NCI-H146 treated with DMSO at 0.1 percent for 48 hours (cell line): Measurements from ENCODE around the gene ADH7.
"Not testable (repeated sequence)": the region's sequence is repeated elsewhere in the genome, so short reads cannot be mapped to it uniquely, and the experiment has no call there.

Experiments
- DNase-seq: peaks from one replicate; lab custom pipeline; 2025; ENCODE audit not compliant: unreplicated experiment; lab: John Stamatoyannopoulos, UW

Gene ADH7

DNA sequence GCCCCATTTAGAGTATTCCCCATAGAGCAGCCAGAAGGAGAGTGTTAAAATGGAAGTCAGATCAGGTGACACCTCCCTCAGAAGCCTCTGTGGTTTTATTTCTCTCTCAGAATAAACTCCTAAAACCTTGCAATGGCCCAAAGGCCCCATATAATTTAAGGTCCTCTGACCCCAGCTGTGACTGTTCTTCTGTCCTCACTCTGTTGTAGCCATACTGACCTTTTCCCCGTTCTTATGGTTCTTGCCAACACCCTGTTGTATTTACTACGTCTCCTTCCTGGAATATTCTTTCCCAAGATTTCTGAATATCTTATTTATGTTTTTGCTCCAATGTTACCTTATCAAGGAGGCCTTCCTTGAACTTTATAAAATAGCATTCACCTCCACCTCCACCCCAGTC, 18.0 kb downstream of the ADH7 start:
- no peak for DNase-seq

DNA sequence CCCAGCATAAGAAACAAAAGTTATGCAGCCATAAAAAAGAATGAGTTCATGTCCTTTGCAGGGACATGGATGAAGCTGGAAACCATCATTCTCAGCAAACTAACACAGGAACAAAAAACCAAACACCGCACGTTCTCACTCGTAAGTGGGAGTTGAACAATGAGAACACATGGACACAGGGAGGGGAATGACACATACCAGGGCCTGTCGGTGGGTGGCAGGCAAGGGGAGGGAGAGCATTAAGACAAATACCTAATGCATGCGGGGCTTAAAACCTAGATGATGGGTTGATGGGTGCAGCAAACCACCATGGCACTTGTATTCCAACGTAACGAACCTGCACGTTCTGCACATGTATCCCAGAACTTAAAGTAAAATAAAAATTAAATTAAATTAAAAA, 19.4 kb downstream of the ADH7 start:
- not testable (repeated sequence) for DNase-seq

DNA sequence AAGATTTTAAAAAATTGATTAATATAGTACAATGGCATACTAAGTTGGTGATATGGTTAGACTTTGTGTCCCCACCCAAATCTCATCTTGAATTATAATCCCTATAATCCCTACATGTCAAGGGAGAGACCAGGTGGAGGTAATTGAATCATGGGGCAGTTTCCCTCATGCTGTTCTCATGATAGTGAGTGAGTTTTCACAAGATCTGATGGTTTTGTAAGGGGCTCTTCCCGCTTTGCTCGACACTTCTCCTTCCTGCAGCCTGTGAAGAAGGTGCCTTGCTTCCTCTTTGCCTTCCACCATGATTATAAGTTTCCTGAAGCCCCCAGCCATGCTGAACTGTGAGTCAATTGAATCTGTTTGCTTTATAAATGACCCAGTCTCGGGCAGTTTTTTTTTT, 20.2 kb downstream of the ADH7 start:
- DNase-seq: not testable (repeated sequence)

DNA sequence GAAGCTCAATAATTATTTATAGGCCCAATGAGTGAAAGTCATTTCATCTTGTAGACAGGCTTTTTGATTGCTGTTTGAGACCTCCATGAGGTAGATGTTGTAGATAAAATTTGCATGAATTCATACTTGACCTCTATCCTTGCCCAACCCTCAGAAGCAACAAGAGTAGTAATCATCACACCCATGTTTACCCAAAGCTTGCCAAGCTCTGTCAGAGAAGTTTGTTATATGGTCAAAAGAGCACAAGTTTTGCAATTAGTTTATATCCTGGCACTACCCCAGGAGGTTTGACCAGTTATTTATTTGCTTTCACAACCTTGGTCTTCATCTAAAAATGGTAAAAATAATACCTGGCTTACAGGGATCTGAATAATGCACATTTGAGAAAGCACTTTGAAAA, 20.7 kb downstream of the ADH7 start:
- no peak for DNase-seq

DNA sequence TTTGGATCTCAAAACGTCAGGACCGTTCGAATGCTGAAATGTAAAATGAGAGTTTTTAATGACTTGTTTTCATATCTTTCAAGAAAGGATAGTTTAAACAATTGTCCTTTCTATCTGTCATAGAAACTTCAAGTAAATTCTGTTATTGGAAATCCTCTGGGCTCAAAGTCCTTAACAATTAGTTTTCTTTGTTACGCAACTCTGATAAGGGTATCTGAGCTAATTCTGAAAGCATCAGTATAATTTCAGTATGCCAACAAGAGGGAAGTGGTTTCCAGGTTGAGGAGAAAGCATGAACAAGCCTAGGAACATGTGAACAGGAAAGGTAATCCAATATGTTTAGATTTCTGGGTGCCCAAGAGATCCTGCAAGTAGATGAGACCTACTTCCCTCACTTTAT, 22.0 kb downstream of the ADH7 start:
- DNase-seq: no peak

DNA sequence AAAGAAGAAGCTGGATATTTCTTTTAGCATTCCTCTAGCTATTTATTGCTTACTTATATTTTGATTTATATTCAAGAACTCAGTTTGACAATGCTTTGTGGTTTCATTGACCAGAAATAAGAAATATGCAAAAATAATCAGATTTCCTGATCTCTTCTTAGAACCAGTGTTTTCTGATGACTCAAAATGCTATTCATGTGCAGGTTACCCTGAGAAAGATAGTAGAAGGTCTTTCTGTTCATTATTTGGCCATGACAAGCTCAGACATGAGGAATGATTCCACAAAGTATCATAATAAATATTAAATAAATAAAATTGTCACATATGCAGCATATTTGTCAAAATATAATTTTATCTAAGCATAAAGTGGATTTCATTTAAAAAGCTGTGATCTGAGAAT, 24.1 kb downstream of the ADH7 start:
- no peak for DNase-seq

DNA sequence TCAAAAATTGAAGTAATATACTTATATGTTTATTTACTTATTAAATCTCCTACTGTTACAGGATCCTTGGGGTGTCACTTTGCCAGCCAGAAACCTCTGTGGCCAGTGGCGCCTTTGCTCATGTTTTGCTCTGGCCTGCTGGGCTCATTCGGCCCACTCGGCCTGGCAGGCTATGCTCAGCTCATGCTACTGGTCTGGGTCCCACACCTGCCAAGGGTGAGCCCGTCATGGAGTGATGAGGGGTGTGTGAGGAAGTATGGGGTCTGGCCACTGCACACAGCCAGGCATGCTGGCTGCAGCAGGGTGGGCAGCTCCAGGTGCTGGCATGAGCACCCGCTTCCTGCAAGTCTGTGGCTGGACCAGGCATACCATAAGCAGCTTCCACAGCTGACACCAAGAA, 25.1 kb downstream of the ADH7 start:
- DNase-seq: no peak

DNA sequence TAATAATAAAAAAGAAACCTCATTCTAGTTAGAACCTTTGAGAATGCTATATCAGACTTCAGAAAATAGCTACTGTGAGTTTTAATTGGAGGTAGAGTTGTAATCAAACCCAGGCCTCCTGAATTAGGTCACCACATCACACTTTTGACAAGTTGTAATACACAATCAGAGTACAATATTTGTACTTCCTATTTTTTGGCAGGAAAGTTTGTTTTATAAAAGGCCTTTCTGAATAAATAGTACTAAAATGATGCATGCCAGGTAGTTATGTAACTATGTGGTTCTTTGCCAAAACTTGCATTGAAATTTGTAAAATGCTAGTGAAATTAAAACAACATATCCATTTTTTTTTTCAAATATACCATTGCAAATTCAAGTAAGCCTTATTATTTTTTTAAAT, 26.8 kb downstream of the ADH7 start:
- DNase-seq: no peak

DNA sequence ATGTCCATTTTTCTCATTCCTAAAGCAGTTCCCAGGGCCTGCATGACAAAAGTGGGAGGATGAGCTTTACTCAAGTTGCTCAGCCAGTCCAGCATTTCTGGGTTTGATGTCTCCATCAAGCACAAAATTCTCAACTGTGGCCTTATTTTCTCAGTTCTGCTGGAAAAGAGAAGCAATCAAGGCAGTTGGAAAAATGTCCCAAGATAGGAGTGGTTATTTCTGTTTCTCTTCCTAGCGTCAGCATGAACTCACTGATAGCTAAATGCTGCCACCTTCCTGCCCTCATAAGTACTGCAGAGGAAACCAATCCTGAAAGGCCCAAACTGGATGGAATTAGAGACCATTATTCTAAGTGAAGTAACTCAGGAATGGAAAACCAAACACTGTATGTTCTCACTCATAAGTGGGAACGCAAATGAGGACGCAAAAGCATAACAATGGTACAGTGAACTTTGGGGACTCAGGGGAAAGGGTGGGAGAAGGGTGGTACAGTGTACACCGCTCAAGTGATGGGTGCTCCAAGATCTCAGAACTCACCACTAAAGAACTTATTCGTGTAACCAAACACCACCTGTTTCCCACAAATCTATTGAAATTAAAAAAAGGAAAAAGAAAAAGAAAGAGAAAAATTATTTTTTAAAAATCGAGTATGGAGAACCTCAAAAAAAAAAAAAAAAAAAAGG, 29.6 kb downstream of the ADH7 start:
- DNase-seq: peak; percentile 1

DNA sequence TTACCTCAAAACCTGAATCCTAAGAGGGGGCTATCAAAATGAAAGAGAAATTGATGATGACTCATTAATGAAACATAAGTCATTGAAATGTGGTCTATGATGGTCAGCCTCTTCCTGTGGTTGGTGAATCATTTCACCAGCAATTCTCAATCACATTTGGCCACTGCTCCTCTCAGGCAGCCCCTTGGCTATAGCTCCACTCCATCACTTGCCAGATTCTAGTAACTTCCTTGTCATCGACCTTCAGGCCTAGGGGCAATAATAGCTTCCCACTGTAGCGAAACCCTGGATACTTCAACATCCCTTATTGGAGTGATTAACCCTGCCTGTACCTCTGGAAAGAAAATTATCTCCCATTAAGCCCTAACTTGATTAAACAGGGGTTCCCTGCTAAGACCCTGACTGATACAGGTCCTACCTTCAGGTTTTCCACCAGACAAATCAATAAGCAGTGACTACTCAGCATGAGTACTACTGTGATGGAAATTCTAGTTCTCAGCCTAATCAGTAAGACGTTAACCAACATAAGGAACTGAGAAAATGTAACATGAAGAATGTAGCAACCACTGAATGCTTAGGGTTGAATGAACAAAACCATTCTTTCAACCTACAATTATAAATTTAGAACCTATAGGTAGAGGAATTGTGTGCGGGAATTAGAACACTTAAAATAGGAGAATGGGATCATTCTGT, 30.4 kb downstream of the ADH7 start:
- no peak for DNase-seq

DNA sequence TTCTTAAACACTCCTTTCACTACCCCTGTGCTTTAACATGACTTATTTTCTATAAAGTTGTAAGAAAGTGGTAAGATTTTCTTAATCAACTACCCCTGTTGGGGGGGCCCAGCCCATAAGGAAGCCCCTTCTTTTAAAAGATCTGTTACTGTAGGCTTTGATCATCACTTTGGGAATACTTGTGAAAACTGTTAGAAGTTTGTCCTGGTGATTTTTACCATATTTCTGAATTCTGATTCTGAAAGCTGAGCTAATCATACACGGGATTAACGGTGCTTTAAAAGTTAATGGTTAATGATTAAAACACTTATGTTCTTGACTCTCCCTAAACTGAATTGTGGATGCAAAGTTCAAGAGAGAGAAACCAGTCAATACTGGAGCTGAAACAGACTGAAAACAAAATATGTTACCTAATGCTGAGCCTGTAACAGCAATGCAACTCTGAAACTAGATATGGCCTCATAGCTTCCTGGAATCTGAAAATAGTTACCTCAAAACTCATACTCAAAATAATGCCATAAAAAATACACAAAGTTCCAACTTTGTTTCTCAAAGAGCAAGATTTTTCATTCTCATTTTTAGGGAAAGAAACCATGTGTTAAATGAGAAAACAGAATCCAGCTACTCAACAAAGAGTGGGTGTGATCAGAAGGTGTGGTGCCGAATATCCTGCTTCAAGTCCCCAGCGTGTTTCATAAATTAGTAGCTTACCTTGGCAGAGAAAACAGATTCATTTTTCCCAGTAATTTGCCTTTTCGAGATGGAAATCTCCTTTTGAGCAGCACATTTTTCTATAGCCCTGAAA, 31.6 kb downstream of the ADH7 start:
- DNase-seq: no peak

DNA sequence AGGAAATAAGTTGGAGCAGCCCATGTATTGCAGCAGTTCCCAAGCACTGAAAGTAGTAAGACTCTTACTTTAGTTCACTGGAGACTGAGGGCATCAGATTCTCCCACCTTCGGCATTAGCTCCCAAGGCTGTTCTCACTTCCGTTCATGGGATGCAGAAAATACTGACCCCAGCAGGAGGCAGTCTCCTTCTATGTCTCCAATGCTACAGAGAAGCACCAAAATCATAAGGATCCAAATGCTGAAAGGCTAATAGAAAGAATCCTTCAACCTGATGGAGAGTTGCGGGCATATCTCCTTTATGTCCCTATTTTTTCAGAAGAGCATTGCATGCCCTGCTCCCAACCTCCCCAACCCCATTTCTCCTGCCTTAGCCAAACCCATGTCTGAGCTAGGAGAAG, 32.4 kb downstream of the ADH7 start:
- no peak for DNase-seq

DNA sequence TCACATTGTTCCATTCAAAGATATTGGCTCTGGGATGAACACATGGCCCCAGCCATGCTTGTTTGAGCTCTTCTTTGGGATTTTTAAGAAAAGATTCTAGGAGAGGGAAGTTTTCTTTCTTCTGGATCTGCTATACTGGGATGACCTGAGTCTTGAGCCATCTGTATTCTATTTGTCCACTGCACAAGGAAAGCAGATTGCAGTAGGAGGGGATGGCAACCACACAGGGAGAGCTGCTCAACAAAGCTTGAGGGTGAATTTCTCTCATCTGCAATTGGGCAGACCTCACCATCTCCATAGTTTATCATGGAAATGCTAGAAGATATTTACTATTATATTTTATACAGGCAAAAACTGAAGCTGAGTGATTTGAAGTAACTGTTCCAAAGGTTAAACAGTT, 34.3 kb downstream of the ADH7 start:
- DNase-seq: no peak

DNA sequence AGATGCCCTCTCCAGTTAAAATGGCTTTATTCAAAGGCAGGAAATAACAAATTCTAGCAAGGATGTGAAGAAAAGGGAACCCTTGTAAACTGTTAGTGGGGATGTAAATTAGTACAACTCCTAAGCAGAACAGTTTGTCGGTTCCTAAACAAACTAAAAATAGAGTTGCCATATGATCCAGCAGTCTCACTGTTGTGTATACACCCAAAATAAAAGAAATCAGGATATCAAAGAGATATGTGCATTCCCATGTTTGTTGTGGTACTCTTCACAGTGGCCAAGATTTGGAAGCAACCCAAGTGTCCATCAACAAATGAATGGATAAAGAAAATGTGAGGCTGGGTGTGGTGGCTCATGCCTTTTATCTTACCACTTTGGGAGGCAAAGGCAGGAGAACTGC, 36.1 kb downstream of the ADH7 start:
- no peak for DNase-seq

DNA sequence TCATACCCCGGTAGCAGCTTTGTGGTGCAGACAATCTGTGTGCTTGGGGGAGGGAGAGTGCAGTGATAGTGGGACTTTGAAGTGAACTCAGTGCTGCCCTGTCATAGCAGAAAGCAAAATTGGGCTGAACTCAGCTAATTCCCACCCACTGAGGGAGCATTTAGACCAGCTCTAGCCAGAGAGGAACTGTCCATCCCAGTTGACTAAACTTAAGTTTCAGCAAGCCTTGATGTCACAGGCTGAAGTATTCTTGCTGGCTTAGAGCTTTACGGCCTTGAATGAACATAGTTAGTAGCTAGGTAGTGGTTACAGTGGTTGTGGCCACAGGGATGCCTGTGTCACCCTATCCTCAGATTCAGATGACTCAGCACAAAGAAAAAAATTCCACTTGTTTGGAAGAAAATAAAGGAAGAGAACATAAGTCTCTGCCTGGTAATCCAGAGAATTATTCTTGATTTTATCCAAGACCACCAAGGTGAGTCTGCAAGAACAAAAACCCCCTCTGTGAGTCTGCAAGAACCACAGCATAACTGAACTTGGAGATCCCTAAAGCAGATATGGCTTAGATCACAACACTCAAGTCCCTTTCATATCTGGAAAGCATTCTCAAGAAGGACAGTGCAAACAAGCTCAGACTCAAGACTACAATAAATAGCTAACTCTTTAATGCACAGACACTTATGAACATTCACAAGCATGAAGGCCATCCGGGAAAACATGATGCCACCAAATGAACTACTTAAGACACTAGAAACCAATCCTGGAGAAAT, 39.4 kb downstream of the ADH7 start:
- DNase-seq: no peak

DNA sequence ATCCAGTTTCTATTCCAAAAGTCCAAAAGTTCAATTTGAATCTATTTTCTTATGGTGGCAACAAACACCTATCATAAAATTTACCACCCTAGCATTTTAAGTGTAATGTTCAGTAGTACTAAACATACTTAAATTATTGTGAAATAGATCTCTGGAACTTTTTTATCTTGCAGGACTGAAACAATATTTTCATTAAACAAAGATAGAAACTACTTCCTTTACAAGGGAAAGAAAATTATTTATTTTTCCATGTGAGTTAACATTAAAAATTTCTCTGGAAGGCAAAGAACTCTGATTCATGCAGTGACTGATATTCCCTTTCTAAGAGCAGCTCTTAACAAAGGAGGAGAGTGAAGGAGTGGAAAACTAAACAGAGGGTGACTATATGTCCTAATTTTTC, 40.2 kb downstream of the ADH7 start:
- DNase-seq: no peak

DNA sequence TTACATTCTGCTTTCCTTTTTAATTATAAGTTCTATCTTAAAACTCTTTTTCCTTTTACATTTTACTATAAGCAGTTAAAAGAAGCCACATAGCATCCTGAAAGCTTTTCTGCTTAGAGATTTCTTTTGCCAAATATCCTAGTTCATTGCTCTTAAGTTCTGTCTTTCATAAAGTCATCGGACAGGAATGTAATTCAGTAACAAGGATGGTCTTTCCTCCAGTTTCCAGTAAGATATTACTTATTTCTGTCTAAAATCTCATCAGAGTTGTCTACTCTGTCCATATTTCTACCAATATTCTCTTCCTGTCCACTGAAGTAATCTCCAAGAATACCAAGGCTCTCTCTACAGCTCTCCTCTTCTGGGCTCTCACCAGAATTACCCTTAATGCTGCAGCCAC, 45.1 kb downstream of the ADH7 start:
- no peak for DNase-seq

DNA sequence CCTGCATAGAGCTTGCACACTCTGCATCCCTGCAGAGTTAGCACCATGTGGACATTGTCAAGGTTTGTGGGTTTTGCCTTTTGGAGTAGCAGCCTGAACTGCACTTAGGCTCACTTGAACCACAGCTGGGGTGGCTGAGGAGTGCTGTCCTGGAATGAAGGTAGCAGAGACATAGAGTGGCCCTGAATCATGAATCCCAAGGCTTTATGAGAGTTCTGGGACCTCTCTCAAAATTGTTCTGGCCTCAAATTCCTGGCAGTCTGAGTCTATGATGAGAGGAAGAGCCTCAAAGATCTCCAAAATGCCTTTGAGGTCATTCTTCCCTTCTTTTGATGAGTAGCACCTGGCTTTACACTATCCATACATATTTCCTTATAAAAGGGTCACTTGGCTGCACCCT, 45.5 kb downstream of the ADH7 start:
- DNase-seq: no peak

DNA sequence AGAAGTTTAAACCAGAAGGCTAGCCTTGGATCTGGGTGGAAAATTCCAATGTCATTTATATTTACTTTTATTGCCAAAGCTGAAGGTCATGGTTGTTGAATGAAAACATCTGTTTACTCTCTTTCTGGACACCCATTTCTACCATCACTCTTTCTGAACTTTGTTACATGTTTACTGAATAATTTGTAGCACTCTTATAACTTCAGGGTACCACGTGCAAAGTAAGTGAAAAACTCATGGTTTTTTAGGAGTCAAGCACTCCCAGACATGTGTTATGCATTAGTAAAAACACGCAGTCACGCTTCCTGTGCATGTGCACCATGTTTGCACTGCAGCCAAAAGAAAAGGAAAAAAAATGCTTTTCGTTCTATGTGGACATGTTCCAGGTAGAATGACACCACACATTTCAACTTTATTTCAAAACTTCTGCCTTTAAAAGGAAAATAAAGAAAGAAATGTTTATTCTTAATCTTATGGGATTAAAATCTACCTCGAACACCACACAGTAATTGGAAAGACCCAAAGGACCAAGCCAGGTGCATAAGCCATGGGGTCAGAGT, 51.2 kb downstream of the ADH7 start:
- no peak for DNase-seq

DNA sequence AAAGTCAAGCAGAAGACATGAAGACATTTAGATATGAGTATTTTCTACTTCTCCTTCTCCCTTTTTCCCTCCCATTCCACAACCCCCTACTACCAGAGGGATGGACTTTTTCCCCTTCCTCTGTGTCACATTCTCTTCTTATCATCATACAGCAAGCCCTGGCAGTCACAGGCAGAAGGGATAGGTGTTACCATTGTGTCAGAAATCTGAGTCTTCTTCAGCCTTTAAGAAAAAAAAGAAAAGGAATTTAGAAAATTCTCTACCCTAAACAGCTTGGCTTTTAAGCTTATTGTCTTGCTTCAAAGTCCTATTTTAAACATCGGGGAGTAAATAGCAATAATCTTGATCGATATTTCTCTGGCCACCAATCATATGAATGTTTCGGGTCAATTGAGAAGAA, 51.7 kb downstream of the ADH7 start:
- no peak for DNase-seq

DNA sequence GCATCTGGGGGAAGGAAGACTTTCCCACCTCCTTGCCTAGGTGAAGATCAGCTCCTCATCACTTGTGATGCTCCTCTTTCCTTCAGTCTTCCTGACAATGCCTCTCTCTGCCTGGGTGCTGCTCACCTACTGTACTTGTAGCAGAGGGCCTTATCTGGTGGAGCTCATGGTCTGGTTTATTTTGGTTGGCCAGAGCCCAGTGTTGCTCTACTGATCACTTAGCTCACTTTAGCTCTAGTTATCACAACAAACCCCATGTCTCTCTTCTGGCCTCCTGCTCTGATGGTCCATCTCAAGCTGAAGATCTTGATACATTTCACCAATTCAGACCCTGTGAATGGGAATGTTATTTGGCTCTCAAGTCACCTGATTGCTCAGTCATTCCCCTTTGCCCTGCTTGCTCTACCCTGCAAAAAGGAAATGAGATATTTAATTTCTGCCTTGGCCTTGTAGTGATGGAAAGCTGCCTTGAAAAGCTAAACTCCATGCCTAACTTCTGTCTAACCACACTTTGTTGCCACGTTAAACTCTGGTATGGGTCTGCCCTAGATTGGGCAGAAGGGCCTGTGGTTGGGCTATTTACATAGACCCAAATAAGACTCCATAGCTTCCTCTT, 52.3 kb downstream of the ADH7 start:
- no peak for DNase-seq
